ENCODE measurements around the gene ADSS2.
"Not testable (repeated sequence)": the region's sequence is repeated elsewhere in the genome, so short reads cannot be mapped to it uniquely, and the experiment has no call there.

Gene ADSS2

DNA sequence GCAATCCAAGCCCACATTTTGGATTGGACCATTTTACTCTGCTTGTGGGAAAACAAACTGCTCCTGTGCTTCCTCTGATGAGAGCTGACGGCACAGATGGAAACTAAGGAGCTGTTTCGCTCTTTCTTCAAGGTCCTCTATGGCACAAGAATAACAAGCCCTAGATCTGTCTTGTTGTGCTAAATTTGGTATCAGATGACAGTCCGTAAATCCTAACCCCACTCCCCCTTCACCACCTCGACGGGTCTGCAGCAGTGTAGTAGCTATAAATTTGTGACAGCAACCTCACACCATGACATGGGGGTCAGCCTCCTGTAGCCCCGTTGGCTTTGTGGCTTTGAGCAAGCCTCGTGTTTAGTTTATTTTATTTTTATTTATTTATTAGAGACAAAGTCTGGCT, 85.9 kb downstream of the ADSS2 start:
- DNase-seq (ENCODE audit: low read depth, low spot score) = no peak

DNA sequence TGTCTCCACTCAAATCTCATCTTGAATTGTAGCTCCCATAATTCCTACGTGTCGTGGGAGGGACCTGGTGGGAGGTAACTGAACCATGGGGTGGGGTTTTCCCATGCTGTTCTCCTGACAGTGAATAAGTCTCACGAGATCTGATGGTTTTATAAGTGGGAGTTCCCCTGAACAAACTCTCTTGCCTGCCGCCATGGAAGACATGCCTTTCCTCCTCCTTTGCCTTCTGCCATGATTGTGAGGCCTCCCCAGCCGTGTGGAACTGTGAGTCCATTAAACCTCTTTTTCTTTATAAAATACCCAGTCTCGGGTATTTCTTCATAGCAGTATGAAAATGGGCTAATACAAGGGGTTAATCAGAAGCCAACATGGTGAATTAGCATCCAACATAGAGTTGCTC, 86.4 kb downstream of the ADSS2 start:
- DNase-seq (ENCODE audit: low read depth, low spot score) = not testable (repeated sequence)

DNA sequence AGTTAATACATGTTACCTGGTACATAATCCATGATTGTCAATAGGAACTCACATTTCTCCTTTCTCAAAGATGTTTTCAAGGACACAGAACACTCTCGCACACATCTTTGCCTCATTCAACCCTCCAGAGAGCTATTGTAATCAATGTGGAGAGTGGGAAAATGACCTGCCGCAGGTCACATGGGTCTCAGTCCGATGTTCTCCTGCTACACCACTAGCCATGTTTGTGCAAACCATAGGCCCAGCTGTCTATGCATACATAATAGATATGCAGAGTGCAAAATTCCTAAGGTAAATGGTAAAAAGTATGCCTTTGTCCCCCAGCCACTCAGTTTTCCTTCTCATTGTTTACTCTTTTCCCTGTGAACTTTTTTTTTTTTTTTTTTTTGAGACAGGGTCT, 89.2 kb downstream of the ADSS2 start:
- no peak for DNase-seq (ENCODE audit: low read depth, low spot score)

DNA sequence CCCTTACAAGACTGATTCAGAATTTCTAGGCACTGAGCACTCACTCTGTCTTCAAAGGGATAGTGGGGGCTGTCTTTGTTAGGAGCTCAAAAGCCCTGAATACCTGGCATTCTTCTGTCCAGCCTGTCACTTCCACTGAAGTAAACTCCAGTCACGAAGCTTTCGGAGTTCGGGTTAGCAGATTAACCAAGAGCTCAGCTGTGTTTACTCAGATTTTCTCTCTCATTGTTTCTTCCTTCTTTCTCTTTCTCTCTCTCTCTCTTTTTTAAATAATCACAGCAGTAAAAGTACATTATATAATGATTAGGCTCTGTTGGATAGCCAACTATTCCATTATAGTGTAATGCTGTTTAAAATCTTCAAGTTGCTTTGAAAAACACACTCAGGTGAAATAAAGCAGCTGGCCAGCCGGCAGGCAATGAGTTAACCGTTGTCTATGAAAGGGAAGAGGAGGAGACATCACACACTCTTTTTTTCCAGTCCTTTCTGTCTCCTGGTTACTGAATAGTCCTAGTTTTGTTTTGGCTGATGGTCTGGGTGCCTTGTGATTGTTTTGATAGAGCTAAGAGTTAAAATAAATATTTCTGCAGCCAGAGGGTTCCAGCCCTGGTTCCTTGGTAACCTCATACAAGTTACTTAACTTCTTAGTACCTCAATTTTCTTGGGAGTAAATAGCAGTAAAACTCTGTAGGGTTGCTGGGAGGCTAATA, 89.8 kb downstream of the ADSS2 start:
- DNase-seq (ENCODE audit: low read depth, low spot score) = no peak

Measured in activated naive CD8-positive, alpha-beta T cell treated with anti-CD3 and anti-CD28 coated beads, Interleukin-2, amount 50 U/mL, for 16 hours (primary cell).